ENCODE data around the gene MAPKAPK5.
"Not testable (repeated sequence)": the region's sequence is repeated elsewhere in the genome, so short reads cannot be mapped to it uniquely, and the experiment has no call there.

The MAPKAPK5 gene

GRCh38 chr12:111828338-111828979 lies 13.6 kb upstream of the MAPKAPK5 start:
- no peak for FAIRE-seq

DNA sequence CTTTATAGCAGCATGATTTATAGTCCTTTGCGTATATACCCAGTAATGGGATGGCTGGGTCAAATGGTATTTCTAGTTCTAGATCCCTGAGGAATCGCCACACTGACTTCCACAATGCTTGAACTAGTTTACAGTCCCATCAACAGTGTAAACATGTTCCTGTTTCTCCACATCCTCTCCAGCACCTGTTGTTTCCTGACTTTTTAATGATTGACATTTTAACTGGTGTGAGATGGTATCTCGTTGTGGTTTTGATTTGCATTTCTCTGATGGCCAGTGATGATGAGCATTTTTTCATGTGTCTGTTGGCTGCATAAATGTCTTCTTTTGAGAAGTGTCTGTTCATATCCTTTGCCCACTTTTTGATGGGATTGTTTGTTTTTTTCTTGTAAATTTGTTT lies 12.4 kb upstream of the MAPKAPK5 start:
- not testable (repeated sequence) for FAIRE-seq

DNA sequence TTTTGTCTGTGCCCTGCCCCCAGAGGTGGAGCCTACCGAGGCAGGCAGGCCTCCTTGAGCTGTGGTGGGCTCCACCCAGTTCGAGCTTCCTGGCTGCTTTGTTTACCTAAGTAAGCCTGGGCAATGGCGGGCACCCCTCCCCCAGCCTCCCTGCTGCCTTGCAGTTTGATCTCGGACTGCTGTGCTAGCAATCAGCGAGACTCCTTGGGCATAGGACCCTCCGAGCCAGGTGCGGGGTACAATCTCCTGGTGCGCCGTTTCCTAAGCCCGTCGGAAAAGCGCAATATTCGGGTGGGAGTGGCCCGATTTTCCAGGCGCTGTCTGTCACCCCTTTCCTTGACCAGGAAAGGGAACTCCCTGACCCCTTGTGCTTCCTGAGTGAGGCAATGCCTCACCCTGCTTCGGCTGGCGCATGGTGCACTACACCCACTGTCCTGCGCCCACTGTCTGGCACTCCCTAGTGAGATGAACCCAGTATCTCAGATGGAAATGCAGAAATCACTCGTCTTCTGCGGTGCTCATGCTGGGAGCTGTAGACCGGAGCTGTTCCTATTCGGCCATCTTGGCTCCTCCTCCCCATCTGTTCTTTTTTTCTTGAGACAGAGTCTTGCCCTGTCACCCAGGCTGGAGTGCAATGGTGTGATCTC lies 7.2 kb upstream of the MAPKAPK5 start:
- FAIRE-seq: not testable (repeated sequence)

GRCh38 chr12:111835531-111836181 lies 6.4 kb upstream of the MAPKAPK5 start:
- FAIRE-seq: not testable (repeated sequence)

DNA sequence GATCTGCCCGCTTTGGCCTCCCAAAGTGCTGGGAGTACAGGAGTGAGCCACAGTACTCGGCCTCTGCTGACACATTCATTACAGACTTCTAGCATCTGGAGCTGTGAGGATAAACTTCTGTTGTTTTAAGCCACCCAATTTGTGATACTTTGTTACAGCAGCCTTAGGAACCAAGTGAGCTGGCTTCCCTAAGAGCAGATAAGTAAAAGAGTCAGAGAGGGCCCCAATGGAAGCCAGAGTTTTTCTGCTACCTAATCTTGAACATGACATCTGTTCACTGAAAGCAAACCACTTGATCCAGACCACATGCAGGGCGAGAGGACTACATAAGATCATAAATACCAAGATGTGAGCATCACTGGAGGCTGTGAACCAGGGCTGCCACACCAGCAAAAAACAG lies 3.7 kb upstream of the MAPKAPK5 start:
- no peak for FAIRE-seq

DNA sequence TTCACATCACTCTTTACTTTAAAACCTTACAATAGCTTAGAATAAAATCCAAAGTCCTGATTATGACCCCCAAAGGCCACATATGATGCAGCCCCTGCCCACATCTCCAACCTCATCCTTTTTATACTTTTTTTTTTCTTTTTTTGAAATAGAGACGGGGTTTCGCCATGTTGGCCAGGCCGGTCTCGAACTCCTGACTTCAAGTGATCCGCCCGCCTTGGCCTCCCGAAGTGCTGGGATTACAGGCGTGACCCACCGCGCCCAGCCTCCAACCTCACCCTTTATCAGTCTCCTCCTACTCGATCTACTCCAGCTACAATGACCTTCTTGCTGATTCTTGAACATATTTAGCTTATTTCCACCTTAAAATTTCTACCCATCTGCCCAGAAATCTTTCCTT lies 1.2 kb upstream of the MAPKAPK5 start:
- FAIRE-seq: no peak

- FAIRE-seq: no peak
Measured at GRCh38 chr12:111841236-111841749, 735 bp upstream of the MAPKAPK5 start.

DNA sequence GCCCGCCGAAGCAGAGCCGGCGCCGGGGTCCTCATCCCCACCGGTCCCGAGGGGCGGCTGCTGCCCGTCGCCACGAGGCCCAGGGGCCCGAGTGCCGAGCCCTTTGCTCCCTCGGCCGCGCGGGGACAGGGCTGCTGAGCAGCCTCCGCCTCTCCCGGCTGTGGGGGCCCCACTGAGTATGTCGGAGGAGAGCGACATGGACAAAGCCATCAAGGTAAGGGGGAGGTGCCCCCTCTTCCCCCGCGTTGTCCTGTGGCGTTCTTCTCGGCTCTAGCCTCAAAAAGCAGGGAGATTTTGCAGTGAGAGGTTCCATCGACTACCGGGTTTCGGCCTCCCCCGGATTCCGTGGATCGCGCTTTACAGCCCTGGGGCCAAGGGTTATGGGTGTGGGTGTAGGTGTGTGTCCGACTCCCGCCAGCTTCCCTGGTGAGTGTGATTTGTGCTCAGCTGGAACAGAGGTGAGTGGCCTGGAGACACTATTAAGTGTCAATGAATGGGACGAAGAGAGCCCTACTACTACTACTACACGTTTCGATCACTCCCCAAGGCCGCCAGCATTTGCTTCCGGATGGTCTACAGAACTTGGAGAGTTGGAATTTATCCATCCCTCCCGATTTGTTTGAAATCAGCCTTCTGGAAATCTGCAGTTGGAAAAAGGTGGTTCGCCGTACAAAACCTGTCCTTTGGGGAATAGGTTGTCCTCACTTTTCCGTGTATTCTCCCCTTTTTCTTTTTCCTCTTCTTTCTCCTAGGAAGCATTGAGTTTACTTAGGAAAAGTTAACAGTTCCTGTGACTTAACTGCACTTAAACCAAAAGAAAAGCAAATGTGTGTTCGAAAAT lies 748 bp downstream of the MAPKAPK5 start:
- no peak for FAIRE-seq

- FAIRE-seq: no peak
Measured at GRCh38 chr12:111846016-111846415, 4.0 kb downstream of the MAPKAPK5 start.

DNA sequence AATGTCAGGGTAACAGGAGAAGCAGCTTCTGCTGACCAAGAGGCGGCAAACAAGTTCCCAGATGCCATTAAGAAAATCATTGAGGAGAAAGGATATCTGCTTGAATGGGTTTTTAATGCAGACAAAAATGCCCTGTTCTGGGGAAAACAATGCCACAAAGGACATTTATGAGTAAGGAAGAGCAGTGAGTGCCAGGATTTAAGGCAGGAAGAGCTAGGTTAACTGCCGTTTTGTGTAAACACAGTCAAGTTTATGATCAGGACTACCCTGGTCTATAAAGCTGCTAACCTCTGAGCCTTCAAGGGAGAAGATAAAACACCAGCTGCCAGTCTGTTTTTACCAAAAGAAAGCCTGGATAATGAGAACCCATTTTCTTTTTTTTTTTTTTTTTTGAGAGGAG lies 8.5 kb downstream of the MAPKAPK5 start:
- no peak for FAIRE-seq

- FAIRE-seq: no peak
Measured at GRCh38 chr12:111858186-111858585, 16.2 kb downstream of the MAPKAPK5 start.

GRCh38 chr12:111858778-111859177 lies 16.8 kb downstream of the MAPKAPK5 start:
- FAIRE-seq: no peak

GRCh38 chr12:111864913-111865312 lies 22.9 kb downstream of the MAPKAPK5 start:
- FAIRE-seq: no peak

DNA sequence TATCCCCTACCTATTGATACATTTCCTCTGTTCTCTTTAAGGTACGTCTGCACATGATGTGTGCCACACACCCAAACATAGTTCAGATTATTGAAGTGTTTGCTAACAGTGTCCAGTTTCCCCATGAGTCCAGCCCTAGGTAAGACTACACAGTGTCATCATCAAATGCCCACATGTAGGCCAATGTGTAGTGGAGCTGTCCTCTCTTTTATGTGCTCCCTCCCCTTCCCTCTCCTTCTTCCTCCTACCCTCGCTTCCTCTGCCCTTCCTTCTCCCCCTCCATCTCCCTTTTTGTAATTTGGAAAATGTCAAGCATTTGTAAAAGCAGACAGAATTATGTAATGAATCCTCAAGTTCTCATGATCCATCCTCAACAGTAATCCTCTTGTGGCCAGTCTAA lies 25.5 kb downstream of the MAPKAPK5 start:
- no peak for FAIRE-seq

GRCh38 chr12:111868676-111869588 lies 26.9 kb downstream of the MAPKAPK5 start:
- no peak for FAIRE-seq

DNA sequence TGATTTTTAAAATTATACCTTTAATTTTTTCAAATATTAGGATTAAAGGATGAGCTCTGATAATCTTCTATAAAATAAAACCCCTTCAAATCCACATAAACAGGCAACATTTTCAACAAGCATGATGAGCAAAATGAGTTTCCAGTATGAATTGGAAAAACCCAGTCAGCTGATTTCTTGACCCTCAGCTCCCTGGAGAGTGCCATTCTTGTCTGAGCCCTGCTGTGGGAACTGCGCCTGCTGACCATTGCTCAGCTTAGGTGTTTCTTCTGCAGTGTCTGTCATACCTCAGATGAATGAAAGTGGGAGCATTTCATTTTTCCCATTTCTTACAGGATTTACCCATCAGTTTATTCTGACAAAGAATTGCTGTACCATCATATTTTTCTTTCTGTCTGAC lies 27.6 kb downstream of the MAPKAPK5 start:
- no peak for FAIRE-seq

DNA sequence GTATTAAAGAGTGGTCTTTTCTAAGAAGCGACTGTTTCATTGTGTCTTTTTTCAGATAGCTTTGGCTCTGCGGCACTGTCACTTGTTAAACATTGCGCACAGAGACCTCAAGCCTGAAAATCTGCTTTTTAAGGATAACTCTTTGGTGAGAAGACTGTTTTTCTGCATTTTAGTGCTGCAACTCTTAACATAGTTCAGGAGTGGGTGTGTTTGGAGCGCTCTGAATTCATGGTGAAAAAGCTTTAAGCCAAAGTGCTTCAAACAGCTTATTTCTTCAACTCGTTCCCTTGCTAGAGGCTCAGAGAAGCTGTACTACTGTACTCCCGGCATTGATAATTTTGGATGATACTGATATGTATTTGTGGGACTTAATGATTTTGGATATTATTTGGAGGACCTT lies 28.2 kb downstream of the MAPKAPK5 start:
- FAIRE-seq: no peak

DNA sequence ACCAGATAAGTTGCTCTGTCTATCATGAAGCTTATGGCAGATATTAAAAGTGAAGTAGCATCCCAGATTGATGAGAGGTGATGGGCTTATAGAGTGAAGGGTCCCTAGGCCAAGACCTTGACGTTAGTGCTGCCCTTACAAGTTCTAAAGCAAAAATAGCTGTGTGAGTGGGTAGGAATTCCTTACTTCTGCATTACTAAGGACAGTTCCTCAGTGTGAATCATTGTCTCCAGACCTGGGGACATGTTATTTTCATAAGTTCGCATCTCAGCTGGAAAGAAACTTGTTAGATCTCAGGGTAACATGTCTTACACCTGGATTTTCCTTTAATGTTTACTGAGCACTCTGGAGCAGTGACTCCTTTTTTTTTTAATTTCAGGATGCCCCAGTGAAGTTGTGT lies 28.7 kb downstream of the MAPKAPK5 start:
- no peak for FAIRE-seq

DNA sequence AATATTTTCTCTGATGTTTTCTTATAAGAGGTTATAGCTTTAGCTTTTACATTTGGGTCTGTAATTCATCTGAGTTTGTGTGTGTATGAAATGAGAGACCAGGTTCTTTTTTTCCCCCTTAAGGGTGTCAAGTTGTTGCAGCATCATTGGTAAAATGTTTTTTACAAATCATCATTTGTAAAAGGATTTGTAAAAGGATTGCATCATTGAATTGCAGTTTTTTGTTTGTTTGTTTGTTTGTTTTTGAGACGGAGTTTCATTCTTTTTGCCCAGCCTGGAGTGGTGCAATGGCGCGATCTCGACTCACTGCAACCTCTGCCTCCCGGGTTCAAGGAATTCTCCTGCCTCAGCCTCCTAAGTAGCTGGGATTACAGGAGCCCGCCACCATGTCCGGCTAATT lies 31.1 kb downstream of the MAPKAPK5 start:
- FAIRE-seq: no peak

DNA sequence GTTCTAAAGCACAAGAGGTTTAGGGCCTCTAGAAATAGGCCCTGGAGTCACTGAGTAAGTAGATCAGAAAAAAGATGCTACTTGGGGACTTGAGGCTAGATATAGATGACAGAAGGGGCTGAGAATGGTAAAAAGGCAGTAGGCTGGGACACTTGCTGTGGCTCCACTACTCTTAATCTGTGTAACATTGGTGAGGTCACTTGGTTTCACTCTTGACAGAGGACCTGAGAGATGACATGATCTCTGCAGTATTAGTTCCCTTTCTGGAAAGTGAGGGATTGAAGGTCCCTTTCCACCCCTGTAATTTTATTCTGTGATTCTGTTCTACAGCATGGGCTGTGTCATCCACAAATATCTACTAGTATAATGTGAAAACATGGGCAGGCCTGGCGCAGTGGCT lies 39.7 kb downstream of the MAPKAPK5 start:
- no peak for FAIRE-seq

DNA sequence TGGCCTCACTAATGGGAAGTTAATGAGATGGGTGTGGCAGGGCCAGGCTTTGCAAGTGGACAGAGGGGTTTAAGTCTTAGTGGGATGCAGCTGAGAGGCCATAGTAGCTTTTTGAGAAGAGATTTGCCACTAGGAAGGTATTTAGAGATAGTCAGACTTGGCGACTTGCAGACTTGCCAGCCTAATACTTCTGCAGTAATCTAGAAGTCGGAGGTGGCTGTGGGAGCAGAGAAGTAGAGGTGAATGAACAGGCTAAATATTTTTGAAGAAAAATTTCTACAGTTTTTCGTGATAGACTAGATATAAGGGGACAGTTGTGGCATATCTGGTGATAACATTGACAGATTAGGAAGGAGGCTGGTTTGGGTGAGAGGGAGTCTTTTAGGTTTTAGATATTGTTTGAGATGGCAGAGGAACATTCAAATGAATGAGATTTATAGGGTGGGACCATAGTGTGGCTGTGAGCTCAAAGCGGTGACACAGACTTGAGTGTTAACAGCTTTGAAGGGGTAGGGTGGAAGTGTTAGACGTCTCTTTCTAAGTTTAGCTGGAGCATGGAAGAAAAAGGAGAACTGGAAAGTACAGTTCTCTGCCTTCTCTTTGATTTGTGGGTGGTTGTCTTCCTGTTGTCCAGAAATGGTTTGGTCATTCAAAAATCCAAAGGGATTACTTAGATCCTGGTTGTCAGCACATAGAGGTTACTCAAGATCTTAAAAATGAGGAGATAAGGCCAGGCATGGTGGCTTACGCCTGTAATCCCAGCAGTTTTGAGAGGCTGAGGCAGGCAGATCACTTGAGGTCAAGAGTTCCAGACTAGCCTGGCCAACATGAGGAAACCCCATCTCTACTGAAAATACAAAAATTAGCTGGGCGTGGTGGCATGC lies 44.9 kb downstream of the MAPKAPK5 start:
- FAIRE-seq: no peak
